Endothelial cell of hepatic sinusoid (primary cell): ENCODE results near the gene LILRB5.
"Not testable (repeated sequence)": the region's sequence is repeated elsewhere in the genome, so short reads cannot be mapped to it uniquely, and the experiment has no call there.

Experiments used
- in situ Hi-C: cut with HindIII; loops from 2 replicates; pipeline ENCODE4 v1.10.0; 2017; ENCODE audit warnings: low sequenced_read_pairs

The LILRB5 gene

GRCh38 chr19:54217517-54218247 is 39.4 kb downstream of the LILRB5 start:
- in situ Hi-C loops: not testable (repeated sequence)

- in situ Hi-C loops: no loop called here
Observed at GRCh38 chr19:54216869-54217268, 40.2 kb downstream of the LILRB5 start.

- in situ Hi-C loops: not testable (repeated sequence)
Observed at GRCh38 chr19:54214734-54215133, 42.3 kb downstream of the LILRB5 start.

- in situ Hi-C loops: not testable (repeated sequence)
Observed at GRCh38 chr19:54214217-54214616, 42.9 kb downstream of the LILRB5 start.

GRCh38 chr19:54211235-54211634 is 45.8 kb downstream of the LILRB5 start:
- in situ Hi-C loops: no loop called here

GRCh38 chr19:54209811-54210494 is 47.1 kb downstream of the LILRB5 start:
- in situ Hi-C loops: loop anchor here (5.0 kb wide), 1 partner anchor 53 kb away; the partner anchor contains the start of gene LENG1

- in situ Hi-C loops: loop anchor here (5.0 kb wide), 1 partner anchor 52 kb away; the partner anchor contains the start of gene LENG1
Observed at GRCh38 chr19:54209058-54209810, 47.8 kb downstream of the LILRB5 start.

- in situ Hi-C loops: loop anchor here (5.0 kb wide), 1 partner anchor 51 kb away; the partner anchor contains the start of gene LENG1
Observed at GRCh38 chr19:54208784-54209057, 48.4 kb downstream of the LILRB5 start.

- in situ Hi-C loops: loop anchor here (5.0 kb wide), 1 partner anchor 51 kb away; the partner anchor contains the start of gene LENG1
Observed at GRCh38 chr19:54207983-54208783, 48.9 kb downstream of the LILRB5 start.

- in situ Hi-C loops: loop anchor here (5.0 kb wide), 1 partner anchor 50 kb away; the partner anchor contains the start of gene LENG1
Observed at GRCh38 chr19:54207676-54207982, 49.4 kb downstream of the LILRB5 start.

- in situ Hi-C loops: loop anchor here (5.0 kb wide), 1 partner anchor 50 kb away; the partner anchor contains the start of gene LENG1
Observed at GRCh38 chr19:54207193-54207592, 49.9 kb downstream of the LILRB5 start.

- in situ Hi-C loops: loop anchor here (5.0 kb wide), 1 partner anchor 50 kb away; the partner anchor contains the start of gene LENG1
Observed at GRCh38 chr19:54206831-54207177, 50.3 kb downstream of the LILRB5 start.

- in situ Hi-C loops: loop anchor here (5.0 kb wide), 1 partner anchor 49 kb away; the partner anchor contains the start of gene LENG1
Observed at GRCh38 chr19:54206030-54206830, 50.8 kb downstream of the LILRB5 start.

- in situ Hi-C loops: loop anchor here (5.0 kb wide), 1 partner anchor 48 kb away; the partner anchor contains the start of gene LENG1
Observed at GRCh38 chr19:54204767-54205468, 52.2 kb downstream of the LILRB5 start.

GRCh38 chr19:54203151-54203611 is 53.9 kb downstream of the LILRB5 start:
- in situ Hi-C loops: no loop called here

GRCh38 chr19:54201980-54202379 is 55.1 kb downstream of the LILRB5 start:
- in situ Hi-C loops: no loop called here

GRCh38 chr19:54201172-54201701 is 55.8 kb downstream of the LILRB5 start:
- in situ Hi-C loops: no loop called here
